Lung (tissue), 16 donors: ENCODE results near the gene XAGE1B. TPM values are rescaled to one million over a fixed set of nuclear protein-coding genes. Genes with fewer than 3 reads are reported as not detected.
"Not testable (repeated sequence)": the region's sequence is repeated elsewhere in the genome, so short reads cannot be mapped to it uniquely, and the experiment has no call there.

Source experiments
- ATAC-seq: fragments of 200-7000 bp; cut with Tn5 transposase; one replicate; pipeline ENCODE4 v1.9.1; 2020; ENCODE audit warnings: moderate number of reproducible peaks; ENCODE audit not compliant: insufficient read depth, low FRiP score
- DNase-seq, 3 donors: peaks; one replicate each; pipeline ENCODE4 v3.0.0-alpha.2; 2013 to 2017
- H3K27ac ChIP-seq, 2 donors: one replicate each; pipeline ENCODE4 v1.5.1; 2013; ENCODE audit warnings: mild to moderate bottlenecking in 2 of 2, moderate library complexity in 2 of 2, control low read depth in 1 of 2, inconsistent platforms in 1 of 2, low read depth in 1 of 2, low read length in 1 of 2
- H3K27me3 ChIP-seq, 3 donors: one replicate each; pipeline ENCODE4 v1.5.1; 2013; ENCODE audit warnings: low read length in 2 of 3; ENCODE audit not compliant: control insufficient read depth in 3 of 3, insufficient read depth in 3 of 3
- H3K36me3 ChIP-seq, 4 donors: one replicate each; pipeline ENCODE4 v1.5.1; 2013; ENCODE audit warnings: low read length in 4 of 4, mild to moderate bottlenecking in 1 of 4, moderate library complexity in 1 of 4; ENCODE audit not compliant: control insufficient read depth in 4 of 4, insufficient read depth in 4 of 4
- H3K4me1 ChIP-seq, 5 donors: one replicate each; pipeline ENCODE4 v1.5.1; 2013; ENCODE audit warnings: low read length in 5 of 5, mild to moderate bottlenecking in 2 of 5, moderate library complexity in 1 of 5; ENCODE audit not compliant: control insufficient read depth in 5 of 5, insufficient read depth in 5 of 5
- H3K4me3 ChIP-seq: one replicate; pipeline ENCODE4 v1.5.1; 2013; ENCODE audit warnings: mild to moderate bottlenecking, control low read depth, moderate library complexity
- H3K9ac ChIP-seq, 2 donors: one replicate each; pipeline ENCODE4 v1.5.1; 2013; ENCODE audit warnings: low read length in 2 of 2, control low read depth in 1 of 2; ENCODE audit not compliant: insufficient read depth in 1 of 2
- H3K9me3 ChIP-seq, 4 donors: one replicate each; pipeline ENCODE4 v1.5.1; 2013; ENCODE audit warnings: low read length in 3 of 4, mild to moderate bottlenecking in 1 of 4, moderate library complexity in 1 of 4; ENCODE audit not compliant: control insufficient read depth in 4 of 4, insufficient read depth in 3 of 4
- WGBS, 2 donors: extraction: QIAGEN DNeasy Blood & Tissue Kit; methylation state at CpG; one replicate each; pipeline ENCODE4 v1.1.7; 2013; 5-methylcytosine and 5-hydroxymethylcytosine counted together
- long read RNA-seq, 5 donors: transcript quantifications; one replicate each; lab custom pipeline, GENCODE V29; 2026
- polyA plus RNA-seq, 2 donors: library from polyadenylated mRNA; stranded (reverse); fragments of 200-250 nt; gene quantifications; one replicate each; pipeline ENCODE4 v1.2.1, GENCODE V29; 2013
- total RNA-seq, 2 donors: library from RNA; depleted of rRNA in 1 of 2; stranded (reverse); fragments of >200 nt in 1 of 2; gene quantifications; one replicate each; pipeline ENCODE4 v1.2.1, GENCODE V29; 2014 to 2021
- TF ChIP-seq, protein P1 (sequence below): IDR thresholded peaks from 2 replicates; pipeline ENCODE4 v1.5.1; 2012; ENCODE audit warnings: mild to moderate bottlenecking; ENCODE audit errors: control extremely low read depth, extremely low read depth
- donor health status: control.
- donor health status: control.
- donor health status: Bipolar disorder and iron deficiency.
- donor health status: healthy.
- donor health status: DM: yes; HTN: yes; CAD: no.

XAGE1B gene, protein sequence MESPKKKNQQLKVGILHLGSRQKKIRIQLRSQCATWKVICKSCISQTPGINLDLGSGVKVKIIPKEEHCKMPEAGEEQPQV
- total RNA-seq (1 to 10 TPM in 1 of 2 donors, under 1 TPM in 1; 0.58 to 1.5 TPM), polyA plus RNA-seq (1 to 10 TPM; 4.3 to 9.0 TPM)
- long read RNA-seq, donor 1 = 0 reads
- long read RNA-seq, donor 2 = 0 reads
- long read RNA-seq, donor 3 = 0 reads
- long read RNA-seq, donor 4 = 0 reads
- long read RNA-seq, donor 5 = 0 reads

DNA sequence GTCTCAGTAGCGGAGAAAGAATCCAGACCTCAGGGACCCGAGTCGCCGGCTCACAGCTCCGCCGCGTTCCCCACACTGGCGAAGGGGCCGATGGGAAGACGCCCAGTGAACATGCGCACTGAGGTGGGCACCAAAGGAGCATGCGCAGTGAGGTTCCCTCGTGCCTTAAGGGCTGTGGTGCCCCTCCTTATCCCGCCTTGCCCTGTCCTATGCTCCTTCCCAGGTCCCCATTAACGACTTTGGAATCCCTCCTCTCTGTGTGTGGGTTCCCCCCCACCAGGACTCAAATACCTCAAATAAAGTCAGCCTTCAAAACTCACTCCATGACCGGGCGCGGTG, at the start of gene XAGE1B:
TSS of gene XAGE1B (minus strand) at position 77 of the 339 bp plus-strand sequence. CDS start 1,536 bp downstream, outside the sequence.
- not testable (repeated sequence) for H3K9me3 ChIP-seq, H3K9ac ChIP-seq, ATAC-seq, H3K4me1 ChIP-seq, H3K27ac ChIP-seq, H3K36me3 ChIP-seq, H3K27me3 ChIP-seq, H3K4me3 ChIP-seq, DNase-seq
- no CpG with 5 or more reads among the region's 18 CpGs for WGBS, 2 donors

DNA sequence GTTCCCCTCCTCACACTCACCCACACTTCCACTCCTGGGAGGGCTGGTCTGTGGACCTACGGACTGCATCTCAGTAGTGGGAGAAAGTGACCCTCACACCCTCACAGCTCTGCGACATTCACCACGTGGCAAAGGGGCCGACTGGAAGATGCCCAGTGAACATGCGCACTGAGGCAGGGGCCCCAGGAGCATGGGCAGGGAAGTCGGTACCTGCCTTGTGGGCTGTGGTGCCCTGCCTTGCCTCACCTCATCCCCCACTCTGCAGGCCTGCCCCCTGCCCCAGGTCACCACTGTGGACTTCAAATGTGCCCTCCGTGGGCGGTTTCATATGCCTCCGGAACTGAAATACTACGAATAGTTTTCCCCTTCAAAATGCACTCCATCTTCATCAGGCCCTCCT, 46.2 kb upstream of the XAGE1B start:
- TF ChIP-seq, protein P1, sequence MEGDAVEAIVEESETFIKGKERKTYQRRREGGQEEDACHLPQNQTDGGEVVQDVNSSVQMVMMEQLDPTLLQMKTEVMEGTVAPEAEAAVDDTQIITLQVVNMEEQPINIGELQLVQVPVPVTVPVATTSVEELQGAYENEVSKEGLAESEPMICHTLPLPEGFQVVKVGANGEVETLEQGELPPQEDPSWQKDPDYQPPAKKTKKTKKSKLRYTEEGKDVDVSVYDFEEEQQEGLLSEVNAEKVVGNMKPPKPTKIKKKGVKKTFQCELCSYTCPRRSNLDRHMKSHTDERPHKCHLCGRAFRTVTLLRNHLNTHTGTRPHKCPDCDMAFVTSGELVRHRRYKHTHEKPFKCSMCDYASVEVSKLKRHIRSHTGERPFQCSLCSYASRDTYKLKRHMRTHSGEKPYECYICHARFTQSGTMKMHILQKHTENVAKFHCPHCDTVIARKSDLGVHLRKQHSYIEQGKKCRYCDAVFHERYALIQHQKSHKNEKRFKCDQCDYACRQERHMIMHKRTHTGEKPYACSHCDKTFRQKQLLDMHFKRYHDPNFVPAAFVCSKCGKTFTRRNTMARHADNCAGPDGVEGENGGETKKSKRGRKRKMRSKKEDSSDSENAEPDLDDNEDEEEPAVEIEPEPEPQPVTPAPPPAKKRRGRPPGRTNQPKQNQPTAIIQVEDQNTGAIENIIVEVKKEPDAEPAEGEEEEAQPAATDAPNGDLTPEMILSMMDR = no peak
- H3K36me3 ChIP-seq = no peaks in the 10 kb centered on the region
- H3K27ac ChIP-seq = no peak overlapping the region
- H3K4me3 ChIP-seq = no peak overlapping the region
- ATAC-seq (no peak), DNase-seq (no peak)
- WGBS, 2 donors = 88 to 97% methylated on average over 7 to 10 of the region's 10 CpGs
- peaks cover 0 to 1% (median 0%) of the 10 kb centered on the region in 5 donors for H3K4me1 ChIP-seq
- H3K9me3 ChIP-seq = no peaks in the 10 kb centered on the region
- no peak overlapping the region for H3K9ac ChIP-seq
- peaks cover 4 to 20% (median 15%) of the 10 kb centered on the region in 3 donors for H3K27me3 ChIP-seq

DNA sequence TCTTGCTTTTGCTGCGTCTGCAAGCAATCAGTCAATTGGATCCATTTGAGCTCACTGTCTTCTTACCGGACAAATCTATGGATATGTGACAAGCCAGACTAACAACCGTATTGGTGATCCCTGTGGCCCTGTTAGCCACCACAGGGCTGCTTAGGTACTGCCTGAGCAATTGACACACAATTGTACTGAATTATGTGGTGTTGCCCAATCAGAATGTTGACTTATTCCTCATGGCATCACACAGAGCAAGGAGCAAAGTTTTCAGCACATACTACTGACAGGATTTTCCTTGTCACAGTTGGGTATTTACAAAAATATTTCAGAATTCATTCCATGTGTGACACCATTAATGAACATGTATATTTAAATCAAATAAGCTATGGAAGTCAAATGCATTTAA, 41.3 kb upstream of the XAGE1B start:
- H3K4me3 ChIP-seq = no peak overlapping the region
- no peaks in the 10 kb centered on the region for H3K4me1 ChIP-seq
- H3K27me3 ChIP-seq = peaks cover 5 to 16% (median 12%) of the 10 kb centered on the region in 3 donors
- no peak overlapping the region for H3K9ac ChIP-seq
- H3K36me3 ChIP-seq = no peaks in the 10 kb centered on the region
- H3K27ac ChIP-seq = no peak overlapping the region
- TF ChIP-seq, protein P1 = no peak
- WGBS, 2 donors = 78 to 89% methylated on average over 3 of the region's 3 CpGs
- H3K9me3 ChIP-seq = no peaks in the 10 kb centered on the region
- no peak for ATAC-seq
- DNase-seq = no peak

DNA sequence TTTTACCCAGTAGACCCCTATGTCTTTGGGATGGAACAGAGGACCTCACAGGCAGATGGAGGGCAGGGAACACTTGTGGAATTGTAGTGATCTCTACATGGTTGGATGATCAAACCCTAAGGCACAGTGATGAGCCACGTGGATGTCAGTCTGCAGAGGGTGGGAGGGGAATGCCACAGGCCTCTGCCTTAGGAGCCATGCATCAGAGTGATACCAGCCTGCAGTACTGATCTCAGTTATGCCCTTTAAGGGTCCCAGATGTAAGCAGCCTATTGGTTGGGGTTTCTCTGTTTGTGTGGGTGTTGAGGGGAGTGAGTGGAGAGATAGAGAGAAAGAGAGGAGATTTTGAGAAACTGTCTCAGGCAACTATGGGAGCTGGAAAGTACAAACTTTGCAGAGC, 39.9 kb upstream of the XAGE1B start:
- Histone ChIP-seq H3K27ac (no peak overlapping the region), H3K27me3 (peaks cover 5 to 16% (median 12%) of the 10 kb centered on the region in 3 donors), H3K4me3 (no peak overlapping the region), H3K4me1 (no peaks in the 10 kb centered on the region), H3K36me3 (no peaks in the 10 kb centered on the region), H3K9me3 (no peaks in the 10 kb centered on the region), H3K9ac (no peak overlapping the region)
- DNase-seq = no peak
- TF ChIP-seq, protein P1 = no peak
- WGBS, 2 donors = 37 to 73% methylated on average over 1 of the region's 1 CpG
- ATAC-seq = no peak
